ENCODE measurements around the gene SHC2. TPM values are rescaled to one million over a fixed set of nuclear protein-coding genes. Genes with fewer than 3 reads are reported as not detected.

Gene SHC2
- total and polyA plus RNA-seq, 11 donors: 6.7 to 35.8 (median 14.6) TPM

- WGBS, 4 donors: 74 to 81% (median 77%) methylated on average over 18 to 23 of the region's 23 CpGs
- Histone ChIP-seq H3K9me3 (no peaks in the 10 kb centered on the region), H3K27ac (no peak overlapping the region), H3K4me1 (peaks cover 0 to 14% (median 6%) of the 10 kb centered on the region in 12 donors), H3K4me3 (no peak overlapping the region), H3K27me3 (no peaks in the 10 kb centered on the region), H3K36me3 (no peaks in the 10 kb centered on the region)
- ATAC-seq: no peak
- intact Hi-C loops (cut with DNase I): loop anchor here in 1 of 10 donors (10.0 kb wide), 1 partner anchor 77 kb away; no protein-coding TSS in a partner anchor
- DNase-seq: peak in 1 of 5 donors; percentile 3
- TF ChIP-seq POLR2A (IDR thresholded peaks at IDR 0.05) (no peak), CTCF (IDR thresholded peaks at IDR 0.05) (no peak)
These were observed 11.4 kb upstream of the SHC2 start for GRCh38 chr19:472005-472858.

DNA sequence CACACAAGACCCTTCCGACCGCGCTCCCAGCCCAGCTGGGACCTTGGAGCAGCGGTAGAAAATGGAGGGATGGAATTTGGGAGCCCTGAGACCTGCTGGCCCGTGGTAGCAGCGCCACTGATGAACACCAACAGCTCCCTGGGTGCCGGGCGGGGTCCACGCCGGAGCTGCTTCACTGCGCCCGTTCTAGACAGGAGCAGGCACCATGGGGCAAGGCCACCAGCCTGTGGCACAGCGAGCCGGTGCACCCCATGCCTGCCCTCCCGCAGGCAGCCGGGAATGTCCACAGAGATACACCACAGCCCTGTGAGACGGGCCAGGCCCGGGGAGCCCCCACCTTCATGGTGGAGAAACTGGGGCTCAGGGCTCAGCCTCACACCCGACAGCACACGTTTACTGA is 9.9 kb upstream of the SHC2 start:
- no peak for TF ChIP-seq CTCF (IDR thresholded peaks at IDR 0.05)
- no peak for TF ChIP-seq POLR2A (IDR thresholded peaks at IDR 0.05)
- ATAC-seq (no peak), DNase-seq (no peak)

DNA sequence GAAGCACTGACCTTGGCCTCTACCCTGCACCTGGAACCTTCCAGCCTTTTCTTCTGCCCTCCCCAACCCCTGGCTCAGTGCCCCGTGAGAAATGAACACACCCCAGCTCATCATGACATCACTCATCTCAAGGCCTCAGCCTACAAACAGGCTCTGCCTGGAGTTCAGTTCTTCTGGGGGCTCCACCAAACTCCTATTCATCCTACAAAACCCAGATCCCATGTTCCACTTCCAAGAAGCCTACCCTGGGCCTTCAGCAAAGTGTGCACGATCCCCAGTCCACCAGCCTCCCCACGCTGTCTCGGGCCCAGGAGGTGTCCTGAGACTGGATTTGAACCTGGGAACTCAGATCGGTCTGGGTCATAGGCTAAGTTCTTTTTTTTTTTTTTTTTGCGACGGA is 9.0 kb upstream of the SHC2 start:
- Histone ChIP-seq H3K27ac (no peak overlapping the region), H3K36me3 (no peaks in the 10 kb centered on the region), H3K9me3 (no peaks in the 10 kb centered on the region), H3K27me3 (no peaks in the 10 kb centered on the region), H3K4me1 (peaks cover 0 to 9% (median 3%) of the 10 kb centered on the region in 12 donors), H3K4me3 (no peak overlapping the region)
- ATAC-seq (no peak), DNase-seq (no peak)
- TF ChIP-seq POLR2A (IDR thresholded peaks at IDR 0.05): no peak
- TF ChIP-seq CTCF (IDR thresholded peaks at IDR 0.05): no peak
- intact Hi-C loops (cut with DNase I): loop anchor here in 1 of 10 donors (10.0 kb wide), 1 partner anchor 75 kb away; no protein-coding TSS in a partner anchor
- WGBS, 4 donors: 82 to 89% (median 83%) methylated on average over 7 of the region's 7 CpGs

More for the DNA sequence above, 9.9 kb upstream of the SHC2 start:
- no peaks in the 10 kb centered on the region for H3K36me3 ChIP-seq
- H3K9me3 ChIP-seq: no peaks in the 10 kb centered on the region
- H3K27ac ChIP-seq: no peak overlapping the region
- peaks cover 0 to 14% (median 6%) of the 10 kb centered on the region in 12 donors for H3K4me1 ChIP-seq
- H3K27me3 ChIP-seq: no peaks in the 10 kb centered on the region
- 68 to 76% (median 75%) methylated on average over 13 to 20 of the region's 20 CpGs for WGBS, 4 donors
- intact Hi-C loops (cut with DNase I): loop anchor here in 1 of 10 donors (10.0 kb wide), 1 partner anchor 76 kb away; no protein-coding TSS in a partner anchor
- no peak overlapping the region for H3K4me3 ChIP-seq

- DNase-seq: no peak
- Histone ChIP-seq H3K27ac (no peak overlapping the region), H3K4me3 (no peak overlapping the region), H3K4me1 (no peaks in the 10 kb centered on the region), H3K36me3 (no peaks in the 10 kb centered on the region), H3K27me3 (no peaks in the 10 kb centered on the region), H3K9me3 (no peaks in the 10 kb centered on the region)
- no peak for TF ChIP-seq POLR2A (IDR thresholded peaks at IDR 0.05)
- TF ChIP-seq CTCF (IDR thresholded peaks at IDR 0.05): no peak
- no peak for ATAC-seq
- WGBS, 4 donors: 71 to 80% (median 76%) methylated on average over 19 to 27 of the region's 27 CpGs
- intact Hi-C loops (cut with DNase I): no loop called here
These were observed 7.9 kb upstream of the SHC2 start for GRCh38 chr19:468587-469256.
